ENCODE data around the gene IGF1R. TPM values are rescaled to one million over a fixed set of nuclear protein-coding genes. Genes with fewer than 3 reads are reported as not detected.

Gene IGF1R
- total and polyA plus RNA-seq, 2 experiments from 2014 or later = 9.5 to 92.4 TPM

DNA sequence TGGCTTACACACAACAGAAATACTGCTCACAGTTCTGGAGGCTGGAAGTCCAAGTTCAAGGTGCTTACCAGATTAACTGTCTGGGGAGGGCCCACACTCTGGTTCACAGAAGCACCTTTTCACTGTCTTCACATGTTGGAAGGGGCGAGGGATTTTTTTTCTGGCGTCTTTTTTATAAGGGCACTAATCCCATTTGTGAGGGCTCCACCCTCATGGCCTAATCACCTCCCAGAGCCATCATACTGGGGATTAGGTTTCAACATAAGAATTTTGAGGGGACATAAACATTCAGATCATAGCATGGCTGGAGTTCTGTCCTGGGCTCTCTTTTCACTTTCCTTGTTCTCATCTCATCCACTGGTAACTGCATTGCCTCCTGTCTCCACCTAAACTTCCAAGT lies 63.5 kb downstream of the IGF1R start:
- no peak for TF ChIP-seq CTCF (IDR thresholded peaks at IDR 0.05; ENCODE audit: low read depth, low read length)

GRCh38 chr15:98712845-98713584 lies 64.7 kb downstream of the IGF1R start:
- H3K4me3 ChIP-seq = no peak overlapping the region
- no peak for DNase-seq (ENCODE audit: low read depth in 1 of 2, low spot score in 1 of 2)
- H3K27me3 ChIP-seq = no peaks in the 10 kb centered on the region
- TF ChIP-seq CTCF (IDR thresholded peaks at IDR 0.05; ENCODE audit: low read depth, low read length) = no peak
- H3K4me1 ChIP-seq (ENCODE audit: low read depth) = peaks cover 32% of the 10 kb centered on the region
- H3K9me3 ChIP-seq (ENCODE audit: low read depth) = no peaks in the 10 kb centered on the region
- no peak overlapping the region for H3K27ac ChIP-seq
- no peaks in the 10 kb centered on the region for H3K36me3 ChIP-seq

More for the DNA sequence above, 63.5 kb downstream of the IGF1R start:
- H3K9me3 ChIP-seq (ENCODE audit: low read depth) = no peaks in the 10 kb centered on the region
- H3K27ac ChIP-seq = no peak overlapping the region
- no peak for DNase-seq (ENCODE audit: low read depth in 1 of 2, low spot score in 1 of 2)
- H3K36me3 ChIP-seq = no peaks in the 10 kb centered on the region
- peaks cover 30% of the 10 kb centered on the region for H3K4me1 ChIP-seq (ENCODE audit: low read depth)
- H3K4me3 ChIP-seq = no peak overlapping the region
- H3K27me3 ChIP-seq = no peaks in the 10 kb centered on the region

GRCh38 chr15:98713585-98714001 lies 65.3 kb downstream of the IGF1R start:
- TF ChIP-seq CTCF (IDR thresholded peaks at IDR 0.05; ENCODE audit: low read depth, low read length) = no peak
- no peak overlapping the region for H3K4me3 ChIP-seq
- DNase-seq (ENCODE audit: low read depth in 1 of 2, low spot score in 1 of 2) = no peak
- peaks cover 36% of the 10 kb centered on the region for H3K4me1 ChIP-seq (ENCODE audit: low read depth)
- H3K27ac ChIP-seq = peak overlapping the region; percentile 32
- no peaks in the 10 kb centered on the region for H3K27me3 ChIP-seq
- no peaks in the 10 kb centered on the region for H3K36me3 ChIP-seq
- no peaks in the 10 kb centered on the region for H3K9me3 ChIP-seq (ENCODE audit: low read depth)

GRCh38 chr15:98714922-98715321 lies 66.6 kb downstream of the IGF1R start:
- peak in 1 of 2 donors; percentile 54 for DNase-seq (ENCODE audit: low read depth in 1 of 2, low spot score in 1 of 2)
- TF ChIP-seq CTCF (IDR thresholded peaks at IDR 0.05; ENCODE audit: low read depth, low read length) = no peak
- Histone ChIP-seq H3K27me3 (no peaks in the 10 kb centered on the region), H3K9me3 (ENCODE audit: low read depth) (no peaks in the 10 kb centered on the region), H3K36me3 (no peaks in the 10 kb centered on the region), H3K27ac (peak overlapping the region; percentile 76), H3K4me3 (no peak overlapping the region), H3K4me1 (ENCODE audit: low read depth) (peaks cover 38% of the 10 kb centered on the region)

- Histone ChIP-seq H3K4me3 (no peak overlapping the region), H3K9me3 (ENCODE audit: low read depth) (no peaks in the 10 kb centered on the region), H3K27ac (peak overlapping the region; percentile 76), H3K27me3 (no peaks in the 10 kb centered on the region), H3K4me1 (ENCODE audit: low read depth) (peaks cover 39% of the 10 kb centered on the region), H3K36me3 (no peaks in the 10 kb centered on the region)
- TF ChIP-seq CTCF (IDR thresholded peaks at IDR 0.05; ENCODE audit: low read depth, low read length) = no peak
- no peak for DNase-seq (ENCODE audit: low read depth in 1 of 2, low spot score in 1 of 2)
These were observed 67.1 kb downstream of the IGF1R start for GRCh38 chr15:98715401-98715800.
